Mesenchymal stem cell (in vitro differentiated cells and primary cell): ENCODE results near the gene ABHD12B.
"Not testable (repeated sequence)": the region's sequence is repeated elsewhere in the genome, so short reads cannot be mapped to it uniquely, and the experiment has no call there.

Experiments
- DNase-seq: peaks from one replicate; pipeline ENCODE4 v3.0.0-alpha.2; 2013
- H2AFZ ChIP-seq: one replicate; pipeline ENCODE4 v1.6.1; 2013; ENCODE audit warnings: low read depth, mild to moderate bottlenecking, control low read depth, inconsistent platforms, low read length, moderate library complexity
- H2AK5ac ChIP-seq: 2 replicates; pipeline ENCODE4 v1.6.1; 2013; ENCODE audit warnings: low read length, moderate library complexity, mild to moderate bottlenecking, inconsistent platforms; ENCODE audit not compliant: severe bottlenecking
- H2BK120ac ChIP-seq: one replicate; pipeline ENCODE4 v1.6.1; 2013; ENCODE audit warnings: low read depth, mild to moderate bottlenecking, inconsistent platforms, low read length, moderate library complexity
- H2BK12ac ChIP-seq, 2 experiments: one replicate each; pipeline ENCODE4 v1.6.1; 2013; ENCODE audit warnings: inconsistent platforms in 2 of 2, low read length in 2 of 2, mild to moderate bottlenecking in 2 of 2, moderate library complexity in 2 of 2, control low read depth in 1 of 2
- H2BK15ac ChIP-seq: one replicate; pipeline ENCODE4 v1.6.1; 2013; ENCODE audit warnings: mild to moderate bottlenecking, low read depth, inconsistent platforms; ENCODE audit not compliant: poor library complexity, severe bottlenecking
- H2BK5ac ChIP-seq: 2 replicates; pipeline ENCODE4 v1.6.1; 2013; ENCODE audit warnings: low read depth, mild to moderate bottlenecking, low read length, control low read depth, inconsistent platforms; ENCODE audit not compliant: poor library complexity, severe bottlenecking
- H3K14ac ChIP-seq, 2 experiments: one replicate each; pipeline ENCODE4 v1.6.1; 2013; ENCODE audit warnings: inconsistent platforms in 2 of 2, low read length in 2 of 2, control low read depth in 1 of 2, mild to moderate bottlenecking in 1 of 2, moderate library complexity in 1 of 2
- H3K18ac ChIP-seq, 2 experiments: one replicate each; pipeline ENCODE4 v1.6.1; 2013; ENCODE audit warnings: inconsistent platforms in 2 of 2, low read length in 2 of 2, control low read depth in 1 of 2, low read depth in 1 of 2, mild to moderate bottlenecking in 1 of 2
- H3K23ac ChIP-seq, 2 experiments: one replicate each; pipeline ENCODE4 v1.6.1; 2013; ENCODE audit warnings: inconsistent platforms in 2 of 2, low read length in 2 of 2, mild to moderate bottlenecking in 2 of 2, moderate library complexity in 2 of 2, control low read depth in 1 of 2
- H3K27ac ChIP-seq: 2 replicates; pipeline ENCODE4 v1.5.1; 2013; ENCODE audit warnings: mild to moderate bottlenecking, moderate library complexity, low read length, control low read depth, inconsistent platforms; ENCODE audit not compliant: poor library complexity, severe bottlenecking
- H3K27me3 ChIP-seq, 2 experiments: 2 replicates each; pipeline versions ENCODE4 v1.6.1 to v1.7.0; 2013; ENCODE audit warnings: low read length in 2 of 2, mild to moderate bottlenecking in 2 of 2, moderate library complexity in 2 of 2, control low read depth in 1 of 2, inconsistent platforms in 1 of 2; ENCODE audit not compliant: control insufficient read depth in 1 of 2, insufficient read depth in 1 of 2
- H3K36me3 ChIP-seq, 2 experiments: 2 replicates each; pipeline versions ENCODE4 v1.6.1 to v1.7.0; 2013; ENCODE audit warnings: low read length in 2 of 2, control low read depth in 1 of 2, inconsistent platforms in 1 of 2, low read depth in 1 of 2, mild to moderate bottlenecking in 1 of 2; ENCODE audit not compliant: insufficient read depth in 2 of 2, control insufficient read depth in 1 of 2
- H3K4ac ChIP-seq, 2 experiments: one replicate each; pipeline ENCODE4 v1.6.1; 2013; ENCODE audit warnings: inconsistent platforms in 2 of 2, low read length in 2 of 2, mild to moderate bottlenecking in 2 of 2, moderate library complexity in 2 of 2, control low read depth in 1 of 2, low read depth in 1 of 2
- H3K4me1 ChIP-seq: 2 replicates; pipeline ENCODE4 v1.6.1; 2013; ENCODE audit warnings: low read depth, low read length, control low read depth; ENCODE audit not compliant: control insufficient read depth, insufficient read depth
- H3K4me2 ChIP-seq: 2 replicates; pipeline ENCODE4 v1.6.1; 2013; ENCODE audit warnings: low read length, mild to moderate bottlenecking, inconsistent platforms; ENCODE audit not compliant: poor library complexity, severe bottlenecking
- H3K4me3 ChIP-seq, 2 experiments: 2 replicates each; pipeline versions ENCODE4 v1.5.1 to v1.7.0; 2013; ENCODE audit warnings: low read length in 2 of 2, mild to moderate bottlenecking in 2 of 2, control low read depth in 1 of 2, low read depth in 1 of 2; ENCODE audit not compliant: insufficient read depth in 1 of 2
- H3K79me1 ChIP-seq: replicated peaks from 2 replicates; pipeline ENCODE4 v1.6.1; 2013; ENCODE audit warnings: mild to moderate bottlenecking, control low read depth, low read length, inconsistent platforms; ENCODE audit not compliant: poor library complexity, severe bottlenecking
- H3K9ac ChIP-seq: 2 replicates; pipeline ENCODE4 v1.7.0; 2013; ENCODE audit warnings: mild to moderate bottlenecking, low read length, moderate library complexity
- H3K9me3 ChIP-seq: 2 replicates; pipeline ENCODE4 v1.7.0; 2013; ENCODE audit warnings: mild to moderate bottlenecking, low read length; ENCODE audit not compliant: control insufficient read depth
- H4K8ac ChIP-seq: one replicate; pipeline ENCODE4 v1.6.1; 2013; ENCODE audit warnings: inconsistent platforms, mild to moderate bottlenecking, low read length, moderate library complexity
- H4K91ac ChIP-seq: one replicate; pipeline ENCODE4 v1.6.1; 2013; ENCODE audit warnings: mild to moderate bottlenecking, low read length, inconsistent platforms
- WGBS: methylation state at CpG from one replicate; pipeline ENCODE4 v1.1.7; 2013; ENCODE audit warnings: mixed read lengths; 5-methylcytosine and 5-hydroxymethylcytosine counted together

The ABHD12B gene

DNA sequence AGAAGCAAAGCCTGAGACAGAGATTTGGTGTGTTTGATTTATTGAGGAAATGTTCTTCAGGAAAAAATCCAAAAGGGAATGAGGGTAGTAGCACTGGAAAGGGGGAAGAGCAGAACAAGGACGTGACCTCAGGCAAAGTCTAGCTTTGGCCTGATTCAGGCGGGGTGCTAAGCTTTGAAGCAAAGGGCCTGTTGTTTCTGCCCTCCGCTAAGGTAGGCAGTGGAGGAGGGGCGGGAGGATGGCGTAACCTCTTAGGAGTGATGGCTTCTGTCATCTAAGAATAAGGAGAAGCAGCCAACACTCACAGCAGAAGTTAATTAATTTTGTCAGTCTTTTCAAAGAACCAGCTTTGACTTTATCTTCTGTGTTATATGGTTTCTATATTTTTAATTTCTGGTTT is 20.4 kb downstream of the ABHD12B start:
- Histone ChIP-seq H3K18ac (no peak overlapping the region), H3K36me3 (no peaks in the 10 kb centered on the region), H3K4me1 (no peaks in the 10 kb centered on the region), H3K4me3 (no peak overlapping the region), H3K27ac (no peak overlapping the region), H3K23ac (no peak overlapping the region), H3K79me1 (no peaks in the 10 kb centered on the region), H3K4ac (no peak overlapping the region), H2BK5ac (no peak overlapping the region), H4K91ac (no peak overlapping the region), H2AK5ac (no peak overlapping the region), H3K9ac (no peak overlapping the region), H2BK12ac (no peak overlapping the region), H3K4me2 (no peak overlapping the region), H2BK15ac (no peak overlapping the region), H3K9me3 (no peaks in the 10 kb centered on the region), H2AFZ (no peak overlapping the region), H3K27me3 (no peaks in the 10 kb centered on the region), H2BK120ac (no peak overlapping the region), H4K8ac (no peak overlapping the region), H3K14ac (no peak overlapping the region)
- no peak for DNase-seq
- WGBS: 42% methylated on average over 4 of the region's 5 CpGs

DNA sequence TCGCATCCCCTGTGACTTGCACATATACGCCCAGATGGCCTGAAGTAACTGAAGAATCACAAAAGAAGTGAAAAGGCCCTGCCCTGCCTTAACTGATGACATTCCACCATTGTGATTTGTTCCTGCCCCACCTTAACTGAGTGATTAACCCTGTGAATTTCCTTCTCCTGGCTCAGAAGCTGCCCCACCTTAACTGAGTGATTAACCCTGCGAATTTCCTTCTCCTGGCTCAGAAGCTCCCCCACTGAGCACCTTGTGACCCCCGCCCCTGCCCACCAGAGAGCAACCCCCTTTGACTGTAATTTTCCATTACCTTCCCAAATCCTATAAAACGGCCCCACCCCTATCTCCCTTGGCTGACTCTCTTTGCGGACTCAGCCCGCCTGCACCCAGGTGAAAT is 24.6 kb downstream of the ABHD12B start:
- not testable (repeated sequence) for H3K79me1 ChIP-seq, H2AFZ ChIP-seq, H3K4ac ChIP-seq, H3K18ac ChIP-seq, H4K8ac ChIP-seq, H2BK120ac ChIP-seq, H3K27me3 ChIP-seq, H3K14ac ChIP-seq, H3K36me3 ChIP-seq, H4K91ac ChIP-seq, H2AK5ac ChIP-seq, H3K4me2 ChIP-seq, H3K9ac ChIP-seq, H3K9me3 ChIP-seq, H3K27ac ChIP-seq, H3K23ac ChIP-seq, H3K4me3 ChIP-seq, H2BK12ac ChIP-seq, H2BK5ac ChIP-seq, DNase-seq, H3K4me1 ChIP-seq, H2BK15ac ChIP-seq
- WGBS: 51% methylated on average over 5 of the region's 7 CpGs

DNA sequence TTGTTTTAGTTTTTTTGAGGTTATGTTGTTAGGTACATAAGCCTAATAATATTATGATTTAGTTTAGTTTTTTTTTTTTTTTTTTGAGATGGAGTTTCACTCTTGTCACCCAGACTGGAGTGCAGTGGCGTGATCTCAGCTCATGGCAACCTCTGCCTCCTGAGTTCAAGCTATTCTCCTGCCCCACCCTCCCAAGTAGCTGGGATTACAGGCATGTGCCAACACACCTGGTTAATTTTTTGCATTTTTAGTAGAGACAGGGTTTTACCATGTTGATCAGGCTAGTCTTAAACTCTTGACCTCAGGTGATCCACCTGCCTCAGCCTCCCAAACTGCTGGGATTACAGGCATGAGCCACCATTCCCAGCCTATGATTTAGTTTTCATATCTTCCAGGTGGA is 25.2 kb downstream of the ABHD12B start:
- not testable (repeated sequence) for H3K4me1 ChIP-seq, H3K4me2 ChIP-seq, H3K14ac ChIP-seq, H2AFZ ChIP-seq, H3K27ac ChIP-seq, H3K9me3 ChIP-seq, H3K9ac ChIP-seq, H2BK5ac ChIP-seq, H4K91ac ChIP-seq, DNase-seq, H4K8ac ChIP-seq, H3K27me3 ChIP-seq, H3K4ac ChIP-seq, H3K79me1 ChIP-seq, H2AK5ac ChIP-seq, H3K4me3 ChIP-seq, H2BK15ac ChIP-seq, H2BK120ac ChIP-seq, H3K23ac ChIP-seq, H3K36me3 ChIP-seq, H3K18ac ChIP-seq, H2BK12ac ChIP-seq
- WGBS: no CpG with 5 or more reads among the region's 1 CpG

DNA sequence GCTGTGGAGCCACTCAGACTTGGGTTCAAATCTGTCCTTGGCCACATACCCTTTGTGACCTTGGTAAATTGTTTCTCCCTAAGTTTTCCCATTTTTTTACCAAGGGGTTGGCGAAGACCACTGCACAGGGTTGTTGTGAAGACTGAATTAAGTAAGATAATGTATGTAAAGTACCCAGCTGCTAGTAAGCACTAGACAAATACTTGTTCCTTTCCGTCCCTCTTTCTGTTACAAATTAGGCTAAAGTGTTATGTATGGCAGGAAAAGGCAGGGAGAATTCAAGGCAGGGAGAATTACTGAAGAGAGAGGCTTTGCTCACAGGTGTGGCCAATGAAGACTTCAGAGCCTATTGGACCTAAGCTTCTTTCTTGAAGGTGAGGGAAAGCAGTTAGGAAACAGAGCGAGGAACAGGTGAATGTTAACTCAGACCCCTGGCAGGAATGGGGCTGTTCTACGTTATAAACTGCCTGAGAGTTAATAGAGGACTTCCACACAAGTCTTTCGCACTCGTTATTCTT is 25.9 kb downstream of the ABHD12B start:
- no peak overlapping the region for H3K18ac ChIP-seq
- H2BK5ac ChIP-seq: no peak overlapping the region
- H3K4ac ChIP-seq: no peak overlapping the region
- no peak overlapping the region for H3K14ac ChIP-seq
- H3K4me2 ChIP-seq: no peak overlapping the region
- no peaks in the 10 kb centered on the region for H3K9me3 ChIP-seq
- H2BK15ac ChIP-seq: no peak overlapping the region
- H3K79me1 ChIP-seq: no peaks in the 10 kb centered on the region
- H2BK120ac ChIP-seq: no peak overlapping the region
- H3K27me3 ChIP-seq: no peaks in the 10 kb centered on the region
- H2AK5ac ChIP-seq: no peak overlapping the region
- H4K91ac ChIP-seq: no peak overlapping the region
- DNase-seq: no peak
- no peak overlapping the region for H3K4me3 ChIP-seq
- no peak overlapping the region for H2AFZ ChIP-seq
- no peak overlapping the region for H3K23ac ChIP-seq
- H4K8ac ChIP-seq: no peak overlapping the region
- H2BK12ac ChIP-seq: no peak overlapping the region
- 85% methylated on average over 3 of the region's 6 CpGs for WGBS
- no peak overlapping the region for H3K27ac ChIP-seq
- no peak overlapping the region for H3K9ac ChIP-seq
- H3K36me3 ChIP-seq: peaks cover 0 to 7% of the 10 kb centered on the region in 2 experiments
- no peaks in the 10 kb centered on the region for H3K4me1 ChIP-seq
